ENCODE data around the gene RAB5B. TPM values are rescaled to one million over a fixed set of nuclear protein-coding genes. Genes with fewer than 3 reads are reported as not detected.

The RAB5B gene
- total and polyA plus RNA-seq, 10 of the 15 experiments (the other 5 are each of a cell fraction or from before 2014, with no cell fraction given), result 7.5 to 149 (median 37.8) TPM

- no peak for FAIRE-seq
- no peak for ATAC-seq
- 98% methylated on average over 23 of the region's 26 CpGs for WGBS (ENCODE audit: insufficient coverage, insufficient replicate concordance, low lambda C conversion rate, missing lambda C conversion rate)
- no peak for DNase-seq (ENCODE audit: low read depth, low spot score)
- no peak overlapping the region for H3K4me2 ChIP-seq (ENCODE audit: control insufficient read depth, insufficient read depth)
- no peak overlapping the region for H3K27ac ChIP-seq (ENCODE audit: control insufficient read depth, insufficient read depth)
- H3K27me3 ChIP-seq (replicated peaks in 1 of 2; ENCODE audit: control insufficient read depth in 2 of 2, insufficient read depth in 2 of 2, low read length in 1 of 2), result no peaks in the 10 kb centered on the region
- intact Hi-C loops (cut with micrococcal nuclease; ENCODE audit: unreplicated experiment), result no loop called here
- ChIA-PET RAD21 (ENCODE audit: unreplicated experiment) (no interaction called here), SMC1A (ENCODE audit: uncharacterized antibody, unreplicated experiment) (interaction anchor here (1.6 to 2.1 kb wide), 2 partner anchors 9 to 11 kb away, joined by 5 to 7 read pairs; no protein-coding TSS in a partner anchor), POLR2A (interaction anchor here (1.0 kb wide), 1 partner anchor 109 kb away, joined by 10 read pairs; no protein-coding TSS in a partner anchor), CTCF (interaction anchor here (1.0 to 6.1 kb wide), 5 partner anchors 9 to 197 kb away, joined by 3 to 57 read pairs (median 4); partner anchors contain the start of gene PYM1)
- peaks cover 18% of the 10 kb centered on the region for H3K79me2 ChIP-seq (ENCODE audit: control insufficient read depth, insufficient read depth, low read length)
- BruUV-seq (replicated peaks), result no TSS peak
- H3K4me1 ChIP-seq (ENCODE audit: control insufficient read depth, insufficient read depth, low read length), result peaks cover 15% of the 10 kb centered on the region
- H4K20me1 ChIP-seq (ENCODE audit: control insufficient read depth, insufficient read depth), result no peaks in the 10 kb centered on the region
- H3K36me3 ChIP-seq (ENCODE audit: control insufficient read depth in 2 of 2, insufficient read depth in 2 of 2, low read length in 1 of 2), result peaks cover 0 to 28% of the 10 kb centered on the region in 2 experiments; a peak in 3 of 4 replicates
- no peak for TF ChIP-seq ZSCAN29 (IDR thresholded peaks at IDR 0.05)
- no peak for TF ChIP-seq ZZZ3 (IDR thresholded peaks at IDR 0.05; ENCODE audit: control insufficient read depth, insufficient read length, low read depth)
- TF ChIP-seq CUX1 (IDR thresholded peaks at IDR 0.05; ENCODE audit: insufficient replicate concordance, low read depth, low read length), result no peak
- no peak for TF ChIP-seq SMARCA5 (IDR thresholded peaks at IDR 0.05)
- TF ChIP-seq BHLHE40 (IDR thresholded peaks at IDR 0.05; ENCODE audit: borderline replicate concordance in 1 of 2, low read depth in 2 of 2, low read length in 1 of 2), result no peak
- no peak for TF ChIP-seq PAX8 (IDR thresholded peaks at IDR 0.05)
- TF ChIP-seq KDM1A (IDR thresholded peaks at IDR 0.05; ENCODE audit: borderline replicate concordance), result no peak
- TF ChIP-seq MTA3 (IDR thresholded peaks at IDR 0.05; ENCODE audit: borderline replicate concordance, low read length), result no peak
- TF ChIP-seq CEBPB (IDR thresholded peaks at IDR 0.05; ENCODE audit: borderline replicate concordance in 1 of 2, low read depth in 2 of 2, low read length in 2 of 2), result no peak
- no peak for TF ChIP-seq SUPT20H (IDR thresholded peaks at IDR 0.05; ENCODE audit: borderline replicate concordance, control insufficient read depth, low read depth, low read length)
- no peak for TF ChIP-seq BCL11A (IDR thresholded peaks at IDR 0.05; ENCODE audit: low read depth, low read length)
- TF ChIP-seq, protein P1, sequence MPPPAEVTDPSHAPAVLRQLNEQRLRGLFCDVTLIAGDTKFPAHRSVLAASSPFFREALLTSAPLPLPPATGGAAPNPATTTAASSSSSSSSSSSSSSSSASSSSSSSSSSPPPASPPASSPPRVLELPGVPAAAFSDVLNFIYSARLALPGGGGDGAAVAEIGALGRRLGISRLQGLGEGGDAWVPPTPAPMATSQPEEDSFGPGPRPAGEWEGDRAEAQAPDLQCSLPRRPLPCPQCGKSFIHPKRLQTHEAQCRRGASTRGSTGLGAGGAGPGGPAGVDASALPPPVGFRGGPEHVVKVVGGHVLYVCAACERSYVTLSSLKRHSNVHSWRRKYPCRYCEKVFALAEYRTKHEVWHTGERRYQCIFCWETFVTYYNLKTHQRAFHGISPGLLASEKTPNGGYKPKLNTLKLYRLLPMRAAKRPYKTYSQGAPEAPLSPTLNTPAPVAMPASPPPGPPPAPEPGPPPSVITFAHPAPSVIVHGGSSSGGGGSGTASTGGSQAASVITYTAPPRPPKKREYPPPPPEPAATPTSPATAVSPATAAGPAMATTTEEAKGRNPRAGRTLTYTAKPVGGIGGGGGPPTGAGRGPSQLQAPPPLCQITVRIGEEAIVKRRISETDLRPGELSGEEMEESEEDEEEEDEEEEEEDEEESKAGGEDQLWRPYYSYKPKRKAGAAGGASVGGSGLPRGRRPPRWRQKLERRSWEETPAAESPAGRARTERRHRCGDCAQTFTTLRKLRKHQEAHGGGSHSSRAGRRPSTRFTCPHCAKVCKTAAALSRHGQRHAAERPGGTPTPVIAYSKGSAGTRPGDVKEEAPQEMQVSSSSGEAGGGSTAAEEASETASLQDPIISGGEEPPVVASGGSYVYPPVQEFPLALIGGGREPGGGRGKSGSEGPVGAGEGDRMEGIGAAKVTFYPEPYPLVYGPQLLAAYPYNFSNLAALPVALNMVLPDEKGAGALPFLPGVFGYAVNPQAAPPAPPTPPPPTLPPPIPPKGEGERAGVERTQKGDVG (CRISPR knock-in tag; IDR thresholded peaks at IDR 0.05), result no peak
- no peak for TF ChIP-seq CREB1 (IDR thresholded peaks at IDR 0.05; ENCODE audit: low read depth)
- no peak overlapping the region for H2AFZ ChIP-seq (ENCODE audit: control insufficient read depth, low read depth, low read length)
- no peak overlapping the region for H3K4me3 ChIP-seq
- no peak overlapping the region for H3K9ac ChIP-seq (ENCODE audit: control insufficient read depth, insufficient read depth, low read length)
- H3K9me3 ChIP-seq (replicated peaks; ENCODE audit: control insufficient read depth, insufficient read depth, low read length), result no peaks in the 10 kb centered on the region
- in situ Hi-C loops (cut with MboI), result no loop called here
These were observed 38.1 kb upstream of the RAB5B start for GRCh38 chr12:55935738-55936151.
